Skeletal muscle tissue (tissue), 4 donors: Measurements from ENCODE around the gene PCDHGA4. TPM values are rescaled to one million over a fixed set of nuclear protein-coding genes. Genes with fewer than 3 reads are reported as not detected.
"Not testable (repeated sequence)": the region's sequence is repeated elsewhere in the genome, so short reads cannot be mapped to it uniquely, and the experiment has no call there.

Source experiments
- H3K27ac ChIP-seq: one replicate; pipeline ENCODE4 v1.7.0; 2013; ENCODE audit warnings: mild to moderate bottlenecking, low read depth, low read length, inconsistent platforms
- H3K27me3 ChIP-seq, 3 donors: one replicate each; pipeline ENCODE4 v1.7.0; 2013; ENCODE audit warnings: low read length in 3 of 3; ENCODE audit not compliant: control insufficient read depth in 3 of 3, insufficient read depth in 3 of 3
- H3K36me3 ChIP-seq, 3 donors: one replicate each; pipeline ENCODE4 v1.7.0; 2013; ENCODE audit warnings: low read length in 3 of 3; ENCODE audit not compliant: control insufficient read depth in 3 of 3, insufficient read depth in 3 of 3
- H3K4me1 ChIP-seq, 3 donors: one replicate each; pipeline ENCODE4 v1.7.0; 2013; ENCODE audit warnings: low read length in 3 of 3, mild to moderate bottlenecking in 3 of 3; ENCODE audit not compliant: control insufficient read depth in 3 of 3, insufficient read depth in 3 of 3
- H3K4me3 ChIP-seq, 3 donors: one replicate each; pipeline ENCODE4 v1.7.0; 2013; ENCODE audit warnings: low read length in 3 of 3
- H3K9ac ChIP-seq, 3 donors: one replicate each; pipeline ENCODE4 v1.7.0; 2013; ENCODE audit warnings: low read length in 3 of 3, mild to moderate bottlenecking in 3 of 3, moderate library complexity in 2 of 3, low read depth in 1 of 3
- H3K9me3 ChIP-seq, 3 donors: one replicate each; pipeline ENCODE4 v1.7.0; 2013; ENCODE audit warnings: low read length in 3 of 3; ENCODE audit not compliant: control insufficient read depth in 3 of 3
- total RNA-seq: library from RNA; depleted of rRNA; stranded (reverse); fragments of >200 nt; gene quantifications from one replicate; pipeline ENCODE4 v1.2.3, GENCODE V29; 2014
- donor health status: Osteomylitis.

PCDHGA4 gene
- total RNA-seq, 1 donor from 2014 or later, result 1.0 TPM

- H3K36me3 ChIP-seq, H3K9ac ChIP-seq: not testable (repeated sequence)
- H3K9me3 ChIP-seq, result peaks cover 13 to 29% (median 20%) of the 10 kb centered on the region in 3 donors
These were observed 39.8 kb downstream of the PCDHGA4 start for GRCh38 chr5:141394401-141395187.

GRCh38 chr5:141397756-141398551, 43.1 kb downstream of the PCDHGA4 start, which contains the start of gene PCDHGB5:
Gene PCDHGB5 (plus strand): TSS chr5:141397947. CDS start chr5:141398128, 181 bp downstream.
- peaks cover 0 to 12% (median 8%) of the 10 kb centered on the region in 3 donors for H3K27me3 ChIP-seq
- peak within 1 kb of the TSS in 1 of 3 donors; percentile 12 for H3K9ac ChIP-seq
- peaks cover 0 to 23% (median 6%) of the 10 kb centered on the region in 3 donors for H3K4me1 ChIP-seq
- not testable (repeated sequence) for H3K27ac ChIP-seq, H3K36me3 ChIP-seq
- H3K9me3 ChIP-seq, result peaks cover 12 to 32% (median 19%) of the 10 kb centered on the region in 3 donors
- H3K4me3 ChIP-seq, result peak within 1 kb of the TSS; percentile 51 to 60 (median 54)

More at GRCh38 chr5:141394401-141395187, 39.8 kb downstream of the PCDHGA4 start:
- H3K27me3 ChIP-seq, result peaks cover 0 to 18% (median 12%) of the 10 kb centered on the region in 3 donors
- peaks cover 0 to 16% (median 5%) of the 10 kb centered on the region in 3 donors for H3K4me1 ChIP-seq
- H3K27ac ChIP-seq, result not testable (repeated sequence)
- peak overlapping the region in 1 of 3 donors; percentile 31 for H3K4me3 ChIP-seq

GRCh38 chr5:141398608-141399007, 43.8 kb downstream of the PCDHGA4 start:
- H3K4me3 ChIP-seq, result peak overlapping the region; percentile 40 to 54 (median 48)
- peaks cover 0 to 28% (median 6%) of the 10 kb centered on the region in 3 donors for H3K4me1 ChIP-seq
- H3K36me3 ChIP-seq, result peaks cover 0 to 3% (median 3%) of the 10 kb centered on the region in 3 donors
- peaks cover 12 to 31% (median 23%) of the 10 kb centered on the region in 3 donors for H3K9me3 ChIP-seq
- H3K27ac ChIP-seq, result no peak overlapping the region
- peak overlapping the region in 1 of 3 donors; percentile 12 for H3K9ac ChIP-seq
- peaks cover 0 to 8% (median 7%) of the 10 kb centered on the region in 3 donors for H3K27me3 ChIP-seq

GRCh38 chr5:141399555-141400258, 44.9 kb downstream of the PCDHGA4 start:
- Histone ChIP-seq H3K36me3 (peaks cover 0 to 6% (median 3%) of the 10 kb centered on the region in 3 donors), H3K4me3 (peak overlapping the region; percentile 43 to 66 (median 51)), H3K4me1 (peaks cover 0 to 27% (median 6%) of the 10 kb centered on the region in 3 donors), H3K9me3 (peaks cover 10 to 30% (median 30%) of the 10 kb centered on the region in 3 donors), H3K27ac (no peak overlapping the region), H3K27me3 (peaks cover 0 to 7% (median 3%) of the 10 kb centered on the region in 3 donors), H3K9ac (no peak overlapping the region)

GRCh38 chr5:141402553-141403243, 47.9 kb downstream of the PCDHGA4 start, which contains the start of gene PCDHGA9:
Gene PCDHGA9 (plus strand): TSS chr5:141402778. CDS start chr5:141402953, 175 bp downstream.
- Histone ChIP-seq H3K4me3 (peak within 1 kb of the TSS; percentile 64 to 70 (median 65)), H3K27me3 (peaks cover 0 to 3% (median 2%) of the 10 kb centered on the region in 3 donors), H3K27ac (no peak within 1 kb of the TSS), H3K9me3 (peaks cover 9 to 31% (median 29%) of the 10 kb centered on the region in 3 donors), H3K36me3 (peaks cover 0 to 8% (median 3%) of the 10 kb centered on the region in 3 donors), H3K4me1 (peaks cover 0 to 25% (median 6%) of the 10 kb centered on the region in 3 donors), H3K9ac (peak within 1 kb of the TSS in 1 of 3 donors; percentile 50)

GRCh38 chr5:141403387-141403786, 48.6 kb downstream of the PCDHGA4 start:
- Histone ChIP-seq H3K4me3 (peak overlapping the region; percentile 52 to 65 (median 64)), H3K9me3 (peaks cover 9 to 34% (median 29%) of the 10 kb centered on the region in 3 donors), H3K36me3 (peaks cover 0 to 8% (median 3%) of the 10 kb centered on the region in 3 donors), H3K27ac (no peak overlapping the region), H3K4me1 (peaks cover 0 to 25% (median 6%) of the 10 kb centered on the region in 3 donors), H3K27me3 (peaks cover 0 to 3% (median 2%) of the 10 kb centered on the region in 3 donors), H3K9ac (no peak overlapping the region)

Other genes starting within 250 kb of the PCDHGA4 start
- gene PCDHB4, start 233.2 kb upstream of the PCDHGA4 start, total RNA-seq, result 1.6 TPM
- gene PCDHB5, start 219.8 kb upstream of the PCDHGA4 start, total RNA-seq, result 3.1 TPM
- gene PCDHB6, start 205.0 kb upstream of the PCDHGA4 start, total RNA-seq, result 0.52 TPM
- 2.1 TPM for gene PCDHB7, start 182.4 kb upstream of the PCDHGA4 start, total RNA-seq
- 1.6 TPM for gene PCDHB8, start 177.2 kb upstream of the PCDHGA4 start, total RNA-seq
- 1.6 TPM for gene PCDHB16, start 172.6 kb upstream of the PCDHGA4 start, total RNA-seq
- 1.0 TPM for gene PCDHB9, start 167.9 kb upstream of the PCDHGA4 start, total RNA-seq
- gene PCDHB10, start 162.7 kb upstream of the PCDHGA4 start, total RNA-seq, result 2.6 TPM
- 4.2 TPM for gene PCDHB11, start 155.4 kb upstream of the PCDHGA4 start, total RNA-seq
- gene PCDHB12, start 146.3 kb upstream of the PCDHGA4 start, total RNA-seq, result 1.6 TPM
- 1.6 TPM for gene PCDHB13, start 141.1 kb upstream of the PCDHGA4 start, total RNA-seq
- 4.2 TPM for gene PCDHB14, start 131.7 kb upstream of the PCDHGA4 start, total RNA-seq
- gene PCDHB15, start 109.6 kb upstream of the PCDHGA4 start, total RNA-seq, result 4.2 TPM
- gene SLC25A2, start 51.0 kb upstream of the PCDHGA4 start, total RNA-seq, result 0.52 TPM
- gene TAF7, start 34.2 kb upstream of the PCDHGA4 start, total RNA-seq, result 72.0 TPM
- 0.52 TPM for gene PCDHGA1, start 24.5 kb upstream of the PCDHGA4 start, total RNA-seq
- 1.6 TPM for gene PCDHGA2, start 16.3 kb upstream of the PCDHGA4 start, total RNA-seq
- 2.1 TPM for gene PCDHGA3, start 11.2 kb upstream of the PCDHGA4 start, total RNA-seq
- gene PCDHGB1, start 4.9 kb upstream of the PCDHGA4 start, total RNA-seq, result 1.6 TPM
- gene PCDHGB2, start 5.0 kb downstream of the PCDHGA4 start, total RNA-seq, result 2.1 TPM
- 2.1 TPM for gene PCDHGA5, start 9.1 kb downstream of the PCDHGA4 start, total RNA-seq
- gene PCDHGB3, start 15.2 kb downstream of the PCDHGA4 start, total RNA-seq, result 3.1 TPM
- gene PCDHGA6, start 18.9 kb downstream of the PCDHGA4 start, total RNA-seq, result 4.2 TPM
- 3.7 TPM for gene PCDHGA7, start 27.7 kb downstream of the PCDHGA4 start, total RNA-seq
- 4.7 TPM for gene PCDHGB4, start 32.7 kb downstream of the PCDHGA4 start, total RNA-seq
- 3.7 TPM for gene PCDHGA8, start 37.6 kb downstream of the PCDHGA4 start, total RNA-seq
- 3.7 TPM for gene PCDHGB5, start 42.9 kb downstream of the PCDHGA4 start, total RNA-seq
- 4.7 TPM for gene PCDHGA9, start 47.8 kb downstream of the PCDHGA4 start, total RNA-seq
- 5.2 TPM for gene PCDHGB6, start 53.0 kb downstream of the PCDHGA4 start, total RNA-seq
- 4.2 TPM for gene PCDHGA10, start 58.0 kb downstream of the PCDHGA4 start, total RNA-seq
- 7.3 TPM for gene PCDHGB7, start 62.7 kb downstream of the PCDHGA4 start, total RNA-seq
- gene PCDHGA11, start 66.0 kb downstream of the PCDHGA4 start, total RNA-seq, result 6.8 TPM
- 3.1 TPM for gene PCDHGA12, start 75.5 kb downstream of the PCDHGA4 start, total RNA-seq
- gene PCDHGC3, start 120.9 kb downstream of the PCDHGA4 start, total RNA-seq, result 38.1 TPM
- gene PCDHGC4, start 130.0 kb downstream of the PCDHGA4 start, total RNA-seq, result 3.7 TPM
- gene PCDHGC5, start 134.1 kb downstream of the PCDHGA4 start, total RNA-seq, result 2.1 TPM